SH-SY5Y (cell line): Measurements from ENCODE around the gene KLHL18.

Experiments
- GATA2 ChIP-seq: IDR thresholded peaks from 2 replicates; pipeline ENCODE4 v1.6.1; 2011; ENCODE audit warnings: mild to moderate bottlenecking, low read depth, low read length
- GATA3 ChIP-seq: IDR thresholded peaks from 2 replicates; pipeline ENCODE4 v1.6.1; 2011; ENCODE audit warnings: low read depth, mild to moderate bottlenecking, low read length, moderate library complexity

- no peak for TF ChIP-seq GATA2
- no peak for TF ChIP-seq GATA3
Measured at GRCh38 chr3:47380026-47380600, 97.4 kb downstream of the KLHL18 start.
